H9 (cell line): ENCODE data around the gene AARS1. TPM values are rescaled to one million over a fixed set of nuclear protein-coding genes. Genes with fewer than 3 reads are reported as not detected.

ENCODE experiments used
- DNase-seq: peaks from one replicate; pipeline ENCODE4 v3.0.0-alpha.2; 2017
- H2AFZ ChIP-seq: one replicate; pipeline ENCODE4 v1.6.1; 2013; ENCODE audit warnings: mild to moderate bottlenecking, low read length, control low read depth, moderate library complexity
- H2AK5ac ChIP-seq: 2 replicates; pipeline ENCODE4 v1.6.1; 2013; ENCODE audit warnings: low read length, control low read depth, mixed read lengths; ENCODE audit not compliant: insufficient read length
- H2BK120ac ChIP-seq: one replicate; pipeline ENCODE4 v1.6.1; 2013; ENCODE audit warnings: low read depth, mild to moderate bottlenecking, low read length, control low read depth, inconsistent platforms; ENCODE audit not compliant: poor library complexity, severe bottlenecking
- H2BK12ac ChIP-seq: 2 replicates; pipeline ENCODE4 v1.6.1; 2013; ENCODE audit warnings: low read length, control low read depth, mixed read lengths, low read depth; ENCODE audit not compliant: insufficient read length
- H2BK15ac ChIP-seq: 2 replicates; pipeline ENCODE4 v1.6.1; 2013; ENCODE audit warnings: low read depth, low read length, control low read depth
- H2BK20ac ChIP-seq: one replicate; pipeline ENCODE4 v1.6.1; 2013; ENCODE audit warnings: low read depth, mild to moderate bottlenecking, low read length, control low read depth, inconsistent platforms; ENCODE audit not compliant: poor library complexity, severe bottlenecking
- H2BK5ac ChIP-seq: 2 replicates; pipeline ENCODE4 v1.6.1; 2013; ENCODE audit warnings: low read length, control low read depth, mixed read lengths; ENCODE audit not compliant: insufficient read length
- H3K14ac ChIP-seq: 2 replicates; pipeline ENCODE4 v1.6.1; 2013; ENCODE audit warnings: low read length, control low read depth; ENCODE audit not compliant: insufficient read depth
- H3K18ac ChIP-seq: 2 replicates; pipeline ENCODE4 v1.6.1; 2013; ENCODE audit warnings: low read depth, mild to moderate bottlenecking, mixed read lengths, low read length, control low read depth; ENCODE audit not compliant: insufficient read length
- H3K23ac ChIP-seq: 2 replicates; pipeline ENCODE4 v1.6.1; 2013; ENCODE audit warnings: low read length, control low read depth, mixed read lengths, low read depth; ENCODE audit not compliant: insufficient read length
- H3K23me2 ChIP-seq: 2 replicates; pipeline ENCODE4 v1.6.1; 2013; ENCODE audit warnings: low read depth, mild to moderate bottlenecking, mixed read lengths, low read length, control low read depth; ENCODE audit not compliant: insufficient read length, poor library complexity, severe bottlenecking
- H3K27ac ChIP-seq: 2 replicates; pipeline ENCODE4 v1.5.1; 2013; ENCODE audit warnings: low read length, control low read depth, mixed read lengths, low read depth; ENCODE audit not compliant: insufficient read length
- H3K27me3 ChIP-seq: 2 replicates; pipeline ENCODE4 v1.6.1; 2013; ENCODE audit warnings: low read length, control low read depth, inconsistent platforms; ENCODE audit not compliant: insufficient read depth
- H3K4ac ChIP-seq: 2 replicates; pipeline ENCODE4 v1.6.1; 2013; ENCODE audit warnings: low read depth, mild to moderate bottlenecking, control low read depth, inconsistent platforms, low read length, moderate library complexity
- H3K4me1 ChIP-seq: 2 replicates; pipeline ENCODE4 v1.6.1; 2013; ENCODE audit warnings: low read length, control low read depth, inconsistent platforms; ENCODE audit not compliant: insufficient read depth
- H3K4me2 ChIP-seq: 2 replicates; pipeline ENCODE4 v1.6.1; 2013; ENCODE audit warnings: low read length, control low read depth, mixed read lengths; ENCODE audit not compliant: insufficient read length, insufficient read depth
- H3K56ac ChIP-seq: 2 replicates; pipeline ENCODE4 v1.6.1; 2013; ENCODE audit warnings: low read depth, mild to moderate bottlenecking, mixed read lengths, low read length, control low read depth; ENCODE audit not compliant: insufficient read length
- H3K79me1 ChIP-seq: 2 replicates; pipeline ENCODE4 v1.6.1; 2013; ENCODE audit warnings: low read depth, mild to moderate bottlenecking, moderate library complexity, low read length, control low read depth, inconsistent platforms; ENCODE audit not compliant: insufficient read depth, poor library complexity, severe bottlenecking
- H3K79me2 ChIP-seq: 2 replicates; pipeline ENCODE4 v1.6.1; 2013; ENCODE audit warnings: low read length, control low read depth, inconsistent platforms; ENCODE audit not compliant: insufficient read depth
- H3K9ac ChIP-seq: 2 replicates; pipeline ENCODE4 v1.6.1; 2013; ENCODE audit warnings: low read length, control low read depth, mixed read lengths; ENCODE audit not compliant: insufficient read length; ENCODE audit errors: extremely low read depth
- H3K9me3 ChIP-seq: one replicate; pipeline ENCODE4 v1.6.1; 2013; ENCODE audit warnings: low read depth, low read length, inconsistent platforms; ENCODE audit not compliant: control insufficient read depth
- H3T11ph ChIP-seq: one replicate; pipeline ENCODE4 v1.6.1; 2013; ENCODE audit warnings: mild to moderate bottlenecking, low read length, control low read depth, inconsistent platforms
- H4K20me1 ChIP-seq: one replicate; pipeline ENCODE4 v1.6.1; 2013; ENCODE audit not compliant: control insufficient read depth, insufficient read length, insufficient read depth
- H4K5ac ChIP-seq: 2 replicates; pipeline ENCODE4 v1.6.1; 2013; ENCODE audit warnings: low read depth, mild to moderate bottlenecking, mixed read lengths, low read length, control low read depth; ENCODE audit not compliant: insufficient read length
- H4K8ac ChIP-seq: replicated peaks from 2 replicates; pipeline ENCODE4 v1.6.1; 2013; ENCODE audit warnings: low read length, control low read depth, mixed read lengths, low read depth; ENCODE audit not compliant: insufficient read length
- H4K91ac ChIP-seq: 2 replicates; pipeline ENCODE4 v1.6.1; 2013; ENCODE audit warnings: low read depth, mild to moderate bottlenecking, moderate library complexity, mixed read lengths, low read length, control low read depth; ENCODE audit not compliant: insufficient read length
- H3K27ac Mint-ChIP-seq, 3 experiments: 2 replicates in 2 of 3; 3 replicates in 1 of 3; pipeline ENCODE4 v1.8.0; 2020 to 2021; ENCODE audit warnings: mixed read lengths in 3 of 3, mild to moderate bottlenecking in 1 of 3, moderate library complexity in 1 of 3
- H3K27me3 Mint-ChIP-seq: 2 replicates; pipeline ENCODE4 v1.8.0; 2021; ENCODE audit warnings: low read depth, mild to moderate bottlenecking, moderate library complexity, mixed read lengths
- H3K36me3 Mint-ChIP-seq, 3 experiments: 2 replicates in 2 of 3; 3 replicates in 1 of 3; pipeline ENCODE4 v1.8.0; 2020 to 2021; ENCODE audit warnings: low read depth in 3 of 3, mixed read lengths in 3 of 3; ENCODE audit not compliant: insufficient read depth in 1 of 3
- H3K4me1 Mint-ChIP-seq, 2 experiments: 2 replicates each; pipeline ENCODE4 v1.8.0; 2020; ENCODE audit warnings: mixed read lengths in 2 of 2
- H3K4me3 Mint-ChIP-seq, 2 experiments: 2 replicates in 1 of 2; 3 replicates in 1 of 2; pipeline ENCODE4 v1.8.0; 2020 to 2021; ENCODE audit warnings: mild to moderate bottlenecking in 2 of 2, mixed read lengths in 2 of 2, moderate library complexity in 1 of 2
- H3K9me3 Mint-ChIP-seq, 2 experiments: 2 replicates in 1 of 2; 3 replicates in 1 of 2; pipeline ENCODE4 v1.8.0; 2020; ENCODE audit warnings: mild to moderate bottlenecking in 2 of 2, mixed read lengths in 2 of 2, moderate library complexity in 1 of 2
- total RNA-seq: library from RNA; stranded (reverse); gene quantifications from 2 replicates; pipeline ENCODE4 v1.2.1, GENCODE V29; 2021
- TF ChIP-seq, protein P1 (sequence below): fragments of 200-600 bp; sonication (generic); conservative IDR thresholded peaks from 3 replicates; pipeline ENCODE4 v1.8.0; 2021; ENCODE audit warnings: antibody characterized with exemption, mild to moderate bottlenecking

AARS1 gene
- total RNA-seq, 1 experiment from 2014 or later: 168 TPM

DNA sequence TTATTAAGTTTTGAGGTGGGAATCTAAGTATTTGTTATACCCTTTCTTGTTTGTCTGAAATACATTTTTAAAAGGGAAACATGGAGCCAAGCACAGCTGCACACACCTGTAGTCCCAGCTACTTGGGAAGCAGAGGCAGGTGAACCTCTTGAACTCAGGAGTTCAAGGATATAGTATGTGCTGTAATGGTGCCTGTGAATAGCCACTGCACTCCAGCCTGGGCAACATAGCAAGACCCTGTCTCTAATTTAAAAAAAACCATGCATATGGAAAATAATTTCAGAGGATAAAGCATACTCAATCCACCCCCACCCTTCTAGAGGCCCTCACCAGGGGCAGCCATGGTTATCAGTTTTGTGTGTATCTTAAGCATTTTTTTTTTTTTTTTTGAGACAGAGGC lies 6.3 kb upstream of the AARS1 start:
- H2BK5ac ChIP-seq: no peak overlapping the region
- Mint-ChIP-seq H3K4me1 (peaks cover 6 to 17% of the 10 kb centered on the region in 2 experiments; a peak in 3 of 4 replicates), H3K9me3 (no peaks in the 10 kb centered on the region; a peak in 1 of 5 replicates), H3K27me3 (no peaks in the 10 kb centered on the region), H3K4me3 (no peak overlapping the region), H3K27ac (no peak overlapping the region), H3K36me3 (peaks cover 2 to 3% (median 2%) of the 10 kb centered on the region in 3 experiments; a peak in 2 of 7 replicates)
- H2BK120ac ChIP-seq: no peak overlapping the region
- H3K56ac ChIP-seq: no peak overlapping the region
- H2BK12ac ChIP-seq: no peak overlapping the region
- H3K4me1 ChIP-seq: peaks cover 3% of the 10 kb centered on the region; the same call in 1 of the 2 replicates
- no peak overlapping the region for H3T11ph ChIP-seq
- TF ChIP-seq, protein P1, sequence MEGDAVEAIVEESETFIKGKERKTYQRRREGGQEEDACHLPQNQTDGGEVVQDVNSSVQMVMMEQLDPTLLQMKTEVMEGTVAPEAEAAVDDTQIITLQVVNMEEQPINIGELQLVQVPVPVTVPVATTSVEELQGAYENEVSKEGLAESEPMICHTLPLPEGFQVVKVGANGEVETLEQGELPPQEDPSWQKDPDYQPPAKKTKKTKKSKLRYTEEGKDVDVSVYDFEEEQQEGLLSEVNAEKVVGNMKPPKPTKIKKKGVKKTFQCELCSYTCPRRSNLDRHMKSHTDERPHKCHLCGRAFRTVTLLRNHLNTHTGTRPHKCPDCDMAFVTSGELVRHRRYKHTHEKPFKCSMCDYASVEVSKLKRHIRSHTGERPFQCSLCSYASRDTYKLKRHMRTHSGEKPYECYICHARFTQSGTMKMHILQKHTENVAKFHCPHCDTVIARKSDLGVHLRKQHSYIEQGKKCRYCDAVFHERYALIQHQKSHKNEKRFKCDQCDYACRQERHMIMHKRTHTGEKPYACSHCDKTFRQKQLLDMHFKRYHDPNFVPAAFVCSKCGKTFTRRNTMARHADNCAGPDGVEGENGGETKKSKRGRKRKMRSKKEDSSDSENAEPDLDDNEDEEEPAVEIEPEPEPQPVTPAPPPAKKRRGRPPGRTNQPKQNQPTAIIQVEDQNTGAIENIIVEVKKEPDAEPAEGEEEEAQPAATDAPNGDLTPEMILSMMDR: no peak
- no peak overlapping the region for H4K5ac ChIP-seq
- H3K79me2 ChIP-seq: peaks cover 5% of the 10 kb centered on the region; the same call in 1 of the 2 replicates
- H2BK15ac ChIP-seq: no peak overlapping the region
- DNase-seq: no peak
- H4K20me1 ChIP-seq: no peaks in the 10 kb centered on the region
- no peak overlapping the region for H3K27ac ChIP-seq
- H3K79me1 ChIP-seq: peaks cover 4% of the 10 kb centered on the region
- no peak overlapping the region for H3K18ac ChIP-seq
- no peak overlapping the region for H3K4me2 ChIP-seq
- no peaks in the 10 kb centered on the region for H3K27me3 ChIP-seq
- no peak overlapping the region for H2AFZ ChIP-seq
- H3K23ac ChIP-seq: no peak overlapping the region
- no peak overlapping the region for H4K8ac ChIP-seq
- peaks cover 5% of the 10 kb centered on the region for H3K23me2 ChIP-seq
- H2BK20ac ChIP-seq: no peak overlapping the region
- no peaks in the 10 kb centered on the region for H3K9me3 ChIP-seq
- H4K91ac ChIP-seq: no peak overlapping the region
- no peak overlapping the region for H3K4ac ChIP-seq
- H2AK5ac ChIP-seq: no peak overlapping the region
- no peak overlapping the region for H3K9ac ChIP-seq
- no peak overlapping the region for H3K14ac ChIP-seq
